ENCODE measurements around the gene MYDGF.

DNA sequence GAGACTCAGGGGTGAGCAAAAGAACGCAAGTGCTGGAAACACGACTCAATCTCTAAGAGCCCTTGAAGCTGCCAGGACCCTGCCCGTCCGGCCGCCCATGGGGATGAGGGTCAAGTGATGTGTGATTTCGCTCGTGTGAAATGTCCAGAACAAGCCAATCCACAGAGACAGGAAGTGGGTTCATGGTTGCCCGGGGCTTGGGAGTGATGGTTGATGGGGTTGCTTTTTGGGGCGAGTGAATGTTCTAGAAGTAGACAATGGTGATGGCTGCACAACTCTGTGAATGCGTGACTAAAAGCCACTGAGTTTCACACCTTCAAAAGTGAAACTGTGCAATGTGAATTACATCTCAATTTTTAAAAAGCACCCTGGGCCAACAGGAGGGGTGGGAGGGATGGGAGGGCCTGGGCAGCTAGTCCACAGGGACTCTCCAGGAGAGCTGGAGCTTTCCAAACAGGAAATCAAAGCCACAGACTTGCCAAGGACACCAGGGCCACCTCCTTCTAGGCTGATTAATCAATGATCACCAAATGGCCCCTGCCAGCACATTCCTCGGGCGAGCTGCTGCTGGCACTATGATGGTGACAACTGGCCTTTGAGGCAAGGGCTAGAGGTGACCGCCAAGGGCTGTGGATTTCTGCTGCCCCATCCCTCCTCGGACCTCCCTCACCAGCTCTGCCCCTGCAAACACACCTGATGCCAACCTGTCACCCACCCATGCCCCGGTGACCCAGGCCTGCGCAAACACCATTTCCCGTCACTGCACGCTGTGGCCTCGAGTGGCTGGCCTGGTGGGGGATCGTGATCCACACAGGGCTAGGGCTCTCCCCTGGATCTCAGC lies 39.5 kb upstream of the MYDGF start:
- TF ChIP-seq, protein P1, sequence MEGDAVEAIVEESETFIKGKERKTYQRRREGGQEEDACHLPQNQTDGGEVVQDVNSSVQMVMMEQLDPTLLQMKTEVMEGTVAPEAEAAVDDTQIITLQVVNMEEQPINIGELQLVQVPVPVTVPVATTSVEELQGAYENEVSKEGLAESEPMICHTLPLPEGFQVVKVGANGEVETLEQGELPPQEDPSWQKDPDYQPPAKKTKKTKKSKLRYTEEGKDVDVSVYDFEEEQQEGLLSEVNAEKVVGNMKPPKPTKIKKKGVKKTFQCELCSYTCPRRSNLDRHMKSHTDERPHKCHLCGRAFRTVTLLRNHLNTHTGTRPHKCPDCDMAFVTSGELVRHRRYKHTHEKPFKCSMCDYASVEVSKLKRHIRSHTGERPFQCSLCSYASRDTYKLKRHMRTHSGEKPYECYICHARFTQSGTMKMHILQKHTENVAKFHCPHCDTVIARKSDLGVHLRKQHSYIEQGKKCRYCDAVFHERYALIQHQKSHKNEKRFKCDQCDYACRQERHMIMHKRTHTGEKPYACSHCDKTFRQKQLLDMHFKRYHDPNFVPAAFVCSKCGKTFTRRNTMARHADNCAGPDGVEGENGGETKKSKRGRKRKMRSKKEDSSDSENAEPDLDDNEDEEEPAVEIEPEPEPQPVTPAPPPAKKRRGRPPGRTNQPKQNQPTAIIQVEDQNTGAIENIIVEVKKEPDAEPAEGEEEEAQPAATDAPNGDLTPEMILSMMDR (conservative IDR thresholded peaks at IDR 0.05) = no peak
- TF ChIP-seq ZFX (IDR thresholded peaks at IDR 0.05) = no peak

All from C4-2B (cell line).